ENCODE measurements around the gene PNMA5. TPM values are rescaled to one million over a fixed set of nuclear protein-coding genes. Genes with fewer than 3 reads are reported as not detected.
A peak's percentile ranks its signal among the peaks of the same experiment; 100 is the strongest.

The PNMA5 gene
- total and polyA plus RNA-seq, 2 donors (not counting 3 experiments of a cell fraction or from before 2014, with no cell fraction given), result not detected

DNA sequence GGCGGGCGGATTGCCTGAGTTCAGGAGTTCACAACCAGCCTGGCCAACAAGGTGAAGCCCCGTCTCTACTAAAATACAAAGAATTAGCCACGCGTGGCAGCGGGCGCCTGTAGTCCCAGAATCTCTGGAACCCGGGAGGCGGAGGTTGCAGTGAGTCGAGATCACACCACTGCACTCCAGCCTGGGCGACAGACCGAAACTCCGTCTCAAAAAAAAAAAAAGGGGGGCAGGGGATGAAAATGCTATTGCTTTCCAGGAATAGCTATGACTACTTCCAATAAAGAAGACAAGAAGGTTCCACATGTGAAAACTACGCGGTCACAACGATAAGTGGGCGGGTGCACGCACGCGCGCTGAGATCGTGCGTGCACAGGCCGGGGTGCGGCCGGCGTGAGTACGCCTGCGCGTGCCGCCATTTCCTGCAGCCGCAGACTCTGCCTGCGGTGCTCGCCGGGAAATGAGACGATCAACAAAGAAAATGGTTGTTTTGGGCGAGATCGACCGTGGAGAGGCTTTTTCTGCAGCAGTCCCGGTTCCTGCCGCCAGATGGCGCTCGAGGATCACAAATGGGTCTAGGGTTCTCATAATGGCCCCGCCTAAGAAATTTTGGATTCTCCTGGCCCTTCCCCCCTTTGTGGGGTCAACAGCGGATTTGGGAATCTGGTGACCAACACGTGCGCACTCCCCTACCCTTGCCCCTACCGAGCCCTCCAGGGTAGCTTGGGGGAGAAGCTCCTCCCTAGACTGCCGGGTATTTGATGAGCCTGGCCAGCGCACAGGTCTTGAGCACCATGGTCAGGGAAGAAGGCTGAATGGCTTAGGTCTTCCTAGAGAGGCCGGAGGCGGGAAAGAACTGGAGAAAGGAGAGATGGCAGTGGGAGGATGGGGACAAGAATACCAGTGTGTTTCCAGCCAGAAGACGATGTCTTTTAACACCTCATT is 35.1 kb downstream of the PNMA5 start:
- peak; percentile 89 for DNase-seq (ENCODE audit: low read depth, low spot score)
- TSS peak; percentile 70 for BruUV-seq (replicated peaks)
- Histone ChIP-seq H3K27me3 (ENCODE audit: control insufficient read depth in 2 of 2, insufficient read depth in 2 of 2, low read length in 2 of 2) (no peaks in the 10 kb centered on the region), H3K4me1 (ENCODE audit: control insufficient read depth, extremely low read depth, insufficient read depth, low read length) (no peaks in the 10 kb centered on the region), H3K27ac (ENCODE audit: insufficient read depth, low read depth, low read length) (peak overlapping the region; percentile 9), H3K9me1 (replicated peaks; ENCODE audit: control insufficient read depth, extremely low read depth, insufficient read depth, low read length) (no peaks in the 10 kb centered on the region), H4K20me1 (replicated peaks; ENCODE audit: control insufficient read depth, extremely low read depth, insufficient read depth, low read length) (no peaks in the 10 kb centered on the region), H3K4me2 (ENCODE audit: insufficient read depth, low read length) (peak overlapping the region; percentile 32), H3K36me3 (ENCODE audit: control insufficient read depth in 2 of 2, extremely low read depth in 1 of 2, insufficient read depth in 2 of 2, low read length in 2 of 2) (no peaks in the 10 kb centered on the region), H3K9me3 (replicated peaks; ENCODE audit: control insufficient read depth, insufficient read depth, low read length) (no peaks in the 10 kb centered on the region), H3K9ac (replicated peaks; ENCODE audit: extremely low read depth, insufficient read depth, low read length) (no peak overlapping the region), H3K4me3 (replicated peaks in 1 of 3; ENCODE audit: insufficient read depth in 1 of 3, low read depth in 1 of 3, low read length in 3 of 3) (peak overlapping the region in 1 of 3 experiments; percentile 9), H3K79me2 (ENCODE audit: control insufficient read depth, insufficient read depth, low read length) (no peaks in the 10 kb centered on the region), H2AFZ (ENCODE audit: low read depth, low read length) (peak overlapping the region; percentile 52)
- TF ChIP-seq, protein P1, sequence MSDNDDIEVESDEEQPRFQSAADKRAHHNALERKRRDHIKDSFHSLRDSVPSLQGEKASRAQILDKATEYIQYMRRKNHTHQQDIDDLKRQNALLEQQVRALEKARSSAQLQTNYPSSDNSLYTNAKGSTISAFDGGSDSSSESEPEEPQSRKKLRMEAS (IDR thresholded peaks at IDR 0.05; ENCODE audit: insufficient read depth, insufficient read length), result no peak
- TF ChIP-seq EZH2 (IDR thresholded peaks at IDR 0.05; ENCODE audit: borderline replicate concordance, low read depth, low read length, severe bottlenecking), result no peak
- TF ChIP-seq POLR2AphosphoS5 (IDR thresholded peaks at IDR 0.05; ENCODE audit: insufficient read depth, low read depth, low read length), result peak; percentile 24
- TF ChIP-seq MYC (IDR thresholded peaks at IDR 0.05; ENCODE audit: low read depth, low read length), result no peak
- TF ChIP-seq, protein P2, sequence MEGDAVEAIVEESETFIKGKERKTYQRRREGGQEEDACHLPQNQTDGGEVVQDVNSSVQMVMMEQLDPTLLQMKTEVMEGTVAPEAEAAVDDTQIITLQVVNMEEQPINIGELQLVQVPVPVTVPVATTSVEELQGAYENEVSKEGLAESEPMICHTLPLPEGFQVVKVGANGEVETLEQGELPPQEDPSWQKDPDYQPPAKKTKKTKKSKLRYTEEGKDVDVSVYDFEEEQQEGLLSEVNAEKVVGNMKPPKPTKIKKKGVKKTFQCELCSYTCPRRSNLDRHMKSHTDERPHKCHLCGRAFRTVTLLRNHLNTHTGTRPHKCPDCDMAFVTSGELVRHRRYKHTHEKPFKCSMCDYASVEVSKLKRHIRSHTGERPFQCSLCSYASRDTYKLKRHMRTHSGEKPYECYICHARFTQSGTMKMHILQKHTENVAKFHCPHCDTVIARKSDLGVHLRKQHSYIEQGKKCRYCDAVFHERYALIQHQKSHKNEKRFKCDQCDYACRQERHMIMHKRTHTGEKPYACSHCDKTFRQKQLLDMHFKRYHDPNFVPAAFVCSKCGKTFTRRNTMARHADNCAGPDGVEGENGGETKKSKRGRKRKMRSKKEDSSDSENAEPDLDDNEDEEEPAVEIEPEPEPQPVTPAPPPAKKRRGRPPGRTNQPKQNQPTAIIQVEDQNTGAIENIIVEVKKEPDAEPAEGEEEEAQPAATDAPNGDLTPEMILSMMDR (IDR thresholded peaks at IDR 0.05; ENCODE audit: extremely low read depth in 1 of 2, insufficient read depth in 1 of 2, low read depth in 1 of 2, low read length in 2 of 2), result peak; percentile 70 to 71
- peak; percentile 60 for TF ChIP-seq POLR2A (IDR thresholded peaks at IDR 0.05; ENCODE audit: low read depth, low read length)
- ChIA-PET CTCF (interaction anchor here (0.7 to 1.0 kb wide), 3 partner anchors 11 to 502 kb away, joined by 3 read pairs; no protein-coding TSS in a partner anchor), POLR2A (no interaction called here)
- dilution Hi-C loops (cut with MboI; ENCODE audit: extremely low pct_ligation_motif_present, low sequenced_read_pairs) (no loop called here), intact Hi-C loops (cut with micrococcal nuclease) (loop anchor here (1.0 kb wide), 4 partner anchors 74 to 711 kb away; partner anchors contain the start of gene HAUS7)
- peak; percentile 89 for FAIRE-seq

Measured in endothelial cell of umbilical vein (primary cell).